Measurements from ENCODE around the gene U2AF2. TPM values are rescaled to one million over a fixed set of nuclear protein-coding genes. Genes with fewer than 3 reads are reported as not detected.

U2AF2 gene
- polyA plus RNA-seq, 1 donor (not counting 4 experiments of a cell fraction or from before 2014, with no cell fraction given), result 109 TPM

DNA sequence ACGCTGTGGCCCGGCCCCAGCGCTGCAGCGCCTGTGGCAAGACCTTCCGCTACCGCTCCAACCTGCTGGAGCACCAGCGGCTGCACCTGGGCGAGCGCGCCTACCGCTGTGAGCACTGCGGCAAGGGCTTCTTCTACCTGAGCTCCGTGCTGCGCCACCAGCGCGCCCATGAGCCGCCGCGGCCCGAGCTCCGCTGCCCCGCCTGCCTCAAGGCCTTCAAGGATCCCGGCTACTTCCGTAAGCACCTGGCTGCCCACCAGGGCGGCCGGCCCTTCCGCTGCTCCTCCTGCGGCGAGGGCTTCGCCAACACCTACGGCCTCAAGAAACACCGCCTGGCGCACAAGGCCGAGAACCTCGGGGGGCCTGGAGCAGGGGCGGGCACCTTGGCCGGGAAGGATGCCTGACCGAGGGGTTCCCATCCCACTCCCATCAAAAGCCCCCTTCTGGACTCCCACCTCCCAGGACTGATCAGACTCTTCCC is 38.4 kb upstream of the U2AF2 start:
- peaks cover 10% of the 10 kb centered on the region for H3K79me2 ChIP-seq (ENCODE audit: control insufficient read depth, insufficient read depth, low read length)
- no peak overlapping the region for H2AFZ ChIP-seq (ENCODE audit: control insufficient read depth, low read length)
- TF ChIP-seq, protein P1, sequence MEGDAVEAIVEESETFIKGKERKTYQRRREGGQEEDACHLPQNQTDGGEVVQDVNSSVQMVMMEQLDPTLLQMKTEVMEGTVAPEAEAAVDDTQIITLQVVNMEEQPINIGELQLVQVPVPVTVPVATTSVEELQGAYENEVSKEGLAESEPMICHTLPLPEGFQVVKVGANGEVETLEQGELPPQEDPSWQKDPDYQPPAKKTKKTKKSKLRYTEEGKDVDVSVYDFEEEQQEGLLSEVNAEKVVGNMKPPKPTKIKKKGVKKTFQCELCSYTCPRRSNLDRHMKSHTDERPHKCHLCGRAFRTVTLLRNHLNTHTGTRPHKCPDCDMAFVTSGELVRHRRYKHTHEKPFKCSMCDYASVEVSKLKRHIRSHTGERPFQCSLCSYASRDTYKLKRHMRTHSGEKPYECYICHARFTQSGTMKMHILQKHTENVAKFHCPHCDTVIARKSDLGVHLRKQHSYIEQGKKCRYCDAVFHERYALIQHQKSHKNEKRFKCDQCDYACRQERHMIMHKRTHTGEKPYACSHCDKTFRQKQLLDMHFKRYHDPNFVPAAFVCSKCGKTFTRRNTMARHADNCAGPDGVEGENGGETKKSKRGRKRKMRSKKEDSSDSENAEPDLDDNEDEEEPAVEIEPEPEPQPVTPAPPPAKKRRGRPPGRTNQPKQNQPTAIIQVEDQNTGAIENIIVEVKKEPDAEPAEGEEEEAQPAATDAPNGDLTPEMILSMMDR (optimal IDR thresholded peaks at IDR 0.05 in 1 of 3, IDR thresholded peaks at IDR 0.05 in 1 of 3, conservative IDR thresholded peaks at IDR 0.05 in 1 of 3; ENCODE audit: extremely low read depth in 1 of 3, insufficient read depth in 2 of 3, low read length in 3 of 3), result no peak
- TF ChIP-seq EZH2 (IDR thresholded peaks at IDR 0.05; ENCODE audit: low read length), result no peak
- no peaks in the 10 kb centered on the region for H3K9me3 ChIP-seq (ENCODE audit: control insufficient read depth, low read depth, low read length)
- peaks cover 5 to 10% of the 10 kb centered on the region in 2 experiments for H3K36me3 ChIP-seq (ENCODE audit: control insufficient read depth in 2 of 2, extremely low read depth in 1 of 2, insufficient read depth in 2 of 2, low read length in 2 of 2)
- H4K20me1 ChIP-seq (ENCODE audit: control insufficient read depth, extremely low read depth, insufficient read depth, low read length), result peaks cover 3% of the 10 kb centered on the region
- H3K9me1 ChIP-seq (ENCODE audit: control insufficient read depth, extremely low read depth, insufficient read depth, low read length), result no peaks in the 10 kb centered on the region
- dilution Hi-C loops (cut with MboI; ENCODE audit: extremely low pct_ligation_motif_present, low sequenced_read_pairs), result no loop called here
- no peak overlapping the region for H3K27ac ChIP-seq (ENCODE audit: control insufficient read depth, insufficient read depth, low read length)
- no peak for FAIRE-seq
- no peak overlapping the region for H3K4me2 ChIP-seq (ENCODE audit: control insufficient read depth, extremely low read depth, insufficient read depth, low read depth, low read length)
- H3K4me1 ChIP-seq (ENCODE audit: control insufficient read depth, extremely low read depth, insufficient read depth, low read length), result no peaks in the 10 kb centered on the region
- no peak overlapping the region for H3K9ac ChIP-seq (ENCODE audit: control insufficient read depth, extremely low read depth, insufficient read depth, low read length)
- H3K27me3 ChIP-seq (ENCODE audit: control insufficient read depth, extremely low read depth, insufficient read depth, low read length), result no peaks in the 10 kb centered on the region
- DNase-seq (ENCODE audit: low read depth, low spot score), result no peak
- no peak overlapping the region for H3K4me3 ChIP-seq (ENCODE audit: control insufficient read depth in 2 of 3, extremely low read depth in 1 of 3, insufficient read depth in 2 of 3, low read depth in 1 of 3, low read length in 3 of 3)

DNA sequence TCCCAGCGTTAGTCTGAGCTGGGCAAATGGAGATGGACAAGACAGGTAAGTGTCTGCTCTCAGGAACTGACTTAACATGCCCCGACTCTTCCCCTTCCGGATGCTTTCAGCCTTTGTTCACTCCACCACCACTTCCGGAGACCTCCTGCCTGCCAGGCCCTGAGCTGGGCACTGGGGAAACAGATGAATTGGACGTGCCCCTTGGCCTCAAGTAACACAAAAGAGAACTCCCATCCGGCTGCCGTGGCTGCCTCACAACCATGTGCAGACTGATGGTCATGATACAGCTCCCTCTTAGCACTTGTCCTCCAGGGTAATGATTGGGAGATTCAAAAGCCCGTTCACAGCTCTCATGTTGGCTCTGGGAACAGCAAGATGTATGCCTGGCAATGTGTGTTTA is 37.4 kb upstream of the U2AF2 start:
- peaks cover 5 to 10% of the 10 kb centered on the region in 2 experiments for H3K36me3 ChIP-seq (ENCODE audit: control insufficient read depth in 2 of 2, extremely low read depth in 1 of 2, insufficient read depth in 2 of 2, low read length in 2 of 2)
- no peaks in the 10 kb centered on the region for H3K9me1 ChIP-seq (ENCODE audit: control insufficient read depth, extremely low read depth, insufficient read depth, low read length)
- FAIRE-seq (no peak), DNase-seq (ENCODE audit: low read depth, low spot score) (no peak)
- no peaks in the 10 kb centered on the region for H3K9me3 ChIP-seq (ENCODE audit: control insufficient read depth, low read depth, low read length)
- peaks cover 4% of the 10 kb centered on the region for H3K79me2 ChIP-seq (ENCODE audit: control insufficient read depth, insufficient read depth, low read length)
- no peak overlapping the region for H3K4me3 ChIP-seq (ENCODE audit: control insufficient read depth in 2 of 3, extremely low read depth in 1 of 3, insufficient read depth in 2 of 3, low read depth in 1 of 3, low read length in 3 of 3)
- no peaks in the 10 kb centered on the region for H3K4me1 ChIP-seq (ENCODE audit: control insufficient read depth, extremely low read depth, insufficient read depth, low read length)
- no peak overlapping the region for H2AFZ ChIP-seq (ENCODE audit: control insufficient read depth, low read length)
- dilution Hi-C loops (cut with MboI; ENCODE audit: extremely low pct_ligation_motif_present, low sequenced_read_pairs), result no loop called here
- peaks cover 3% of the 10 kb centered on the region for H4K20me1 ChIP-seq (ENCODE audit: control insufficient read depth, extremely low read depth, insufficient read depth, low read length)
- no peaks in the 10 kb centered on the region for H3K27me3 ChIP-seq (ENCODE audit: control insufficient read depth, extremely low read depth, insufficient read depth, low read length)
- no peak for TF ChIP-seq EZH2 (IDR thresholded peaks at IDR 0.05; ENCODE audit: low read length)
- TF ChIP-seq, protein P1 (optimal IDR thresholded peaks at IDR 0.05 in 1 of 3, IDR thresholded peaks at IDR 0.05 in 1 of 3, conservative IDR thresholded peaks at IDR 0.05 in 1 of 3; ENCODE audit: extremely low read depth in 1 of 3, insufficient read depth in 2 of 3, low read length in 3 of 3), result no peak
- no peak overlapping the region for H3K9ac ChIP-seq (ENCODE audit: control insufficient read depth, extremely low read depth, insufficient read depth, low read length)
- no peak overlapping the region for H3K27ac ChIP-seq (ENCODE audit: control insufficient read depth, insufficient read depth, low read length)
- H3K4me2 ChIP-seq (ENCODE audit: control insufficient read depth, extremely low read depth, insufficient read depth, low read depth, low read length), result no peak overlapping the region

Measured in keratinocyte (primary cell).